Ishikawa (cell line): Measurements from ENCODE around the gene DGKG.

Source experiments
- EP300 ChIP-seq: IDR thresholded peaks from 2 replicates; pipeline ENCODE4 v1.6.1; 2012; ENCODE audit warnings: borderline replicate concordance
- TAF1 ChIP-seq: IDR thresholded peaks from 2 replicates; pipeline ENCODE4 v1.6.1; 2012; ENCODE audit warnings: low read depth, mild to moderate bottlenecking
- YY1 ChIP-seq: IDR thresholded peaks from 2 replicates; pipeline ENCODE4 v1.6.1; 2012; ENCODE audit warnings: low read depth
- TF ChIP-seq, protein P1 (sequence below): IDR thresholded peaks from 2 replicates; pipeline ENCODE4 v1.6.1; 2012; ENCODE audit warnings: low read depth, mild to moderate bottlenecking
- TF ChIP-seq, protein P2 (sequence below): IDR thresholded peaks from 2 replicates; pipeline ENCODE4 v1.6.1; 2012

DNA sequence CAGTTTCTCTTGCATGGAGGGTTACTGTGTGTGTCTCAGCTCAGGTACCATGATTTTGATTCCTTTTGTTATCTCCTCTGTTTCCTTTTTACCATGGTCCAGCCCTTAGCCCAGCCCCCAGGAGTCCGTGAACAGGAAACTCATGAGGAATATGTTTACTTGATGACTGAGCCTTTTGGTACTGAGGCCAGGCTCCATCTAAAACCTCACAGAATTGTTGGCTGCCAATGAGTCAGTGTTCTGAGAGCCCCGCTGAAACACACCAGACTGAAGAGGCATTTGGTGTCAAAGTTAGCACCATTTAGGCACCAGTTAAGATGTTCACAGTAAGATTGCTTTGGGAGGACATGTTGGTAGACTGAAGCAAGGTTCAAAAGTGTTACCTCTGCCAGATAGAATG is 80.9 kb downstream of the DGKG start:
- TF ChIP-seq, protein P1, sequence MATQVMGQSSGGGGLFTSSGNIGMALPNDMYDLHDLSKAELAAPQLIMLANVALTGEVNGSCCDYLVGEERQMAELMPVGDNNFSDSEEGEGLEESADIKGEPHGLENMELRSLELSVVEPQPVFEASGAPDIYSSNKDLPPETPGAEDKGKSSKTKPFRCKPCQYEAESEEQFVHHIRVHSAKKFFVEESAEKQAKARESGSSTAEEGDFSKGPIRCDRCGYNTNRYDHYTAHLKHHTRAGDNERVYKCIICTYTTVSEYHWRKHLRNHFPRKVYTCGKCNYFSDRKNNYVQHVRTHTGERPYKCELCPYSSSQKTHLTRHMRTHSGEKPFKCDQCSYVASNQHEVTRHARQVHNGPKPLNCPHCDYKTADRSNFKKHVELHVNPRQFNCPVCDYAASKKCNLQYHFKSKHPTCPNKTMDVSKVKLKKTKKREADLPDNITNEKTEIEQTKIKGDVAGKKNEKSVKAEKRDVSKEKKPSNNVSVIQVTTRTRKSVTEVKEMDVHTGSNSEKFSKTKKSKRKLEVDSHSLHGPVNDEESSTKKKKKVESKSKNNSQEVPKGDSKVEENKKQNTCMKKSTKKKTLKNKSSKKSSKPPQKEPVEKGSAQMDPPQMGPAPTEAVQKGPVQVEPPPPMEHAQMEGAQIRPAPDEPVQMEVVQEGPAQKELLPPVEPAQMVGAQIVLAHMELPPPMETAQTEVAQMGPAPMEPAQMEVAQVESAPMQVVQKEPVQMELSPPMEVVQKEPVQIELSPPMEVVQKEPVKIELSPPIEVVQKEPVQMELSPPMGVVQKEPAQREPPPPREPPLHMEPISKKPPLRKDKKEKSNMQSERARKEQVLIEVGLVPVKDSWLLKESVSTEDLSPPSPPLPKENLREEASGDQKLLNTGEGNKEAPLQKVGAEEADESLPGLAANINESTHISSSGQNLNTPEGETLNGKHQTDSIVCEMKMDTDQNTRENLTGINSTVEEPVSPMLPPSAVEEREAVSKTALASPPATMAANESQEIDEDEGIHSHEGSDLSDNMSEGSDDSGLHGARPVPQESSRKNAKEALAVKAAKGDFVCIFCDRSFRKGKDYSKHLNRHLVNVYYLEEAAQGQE = no peak
- TF ChIP-seq TAF1 = no peak
- TF ChIP-seq EP300 = no peak
- no peak for TF ChIP-seq YY1
- TF ChIP-seq, protein P2, sequence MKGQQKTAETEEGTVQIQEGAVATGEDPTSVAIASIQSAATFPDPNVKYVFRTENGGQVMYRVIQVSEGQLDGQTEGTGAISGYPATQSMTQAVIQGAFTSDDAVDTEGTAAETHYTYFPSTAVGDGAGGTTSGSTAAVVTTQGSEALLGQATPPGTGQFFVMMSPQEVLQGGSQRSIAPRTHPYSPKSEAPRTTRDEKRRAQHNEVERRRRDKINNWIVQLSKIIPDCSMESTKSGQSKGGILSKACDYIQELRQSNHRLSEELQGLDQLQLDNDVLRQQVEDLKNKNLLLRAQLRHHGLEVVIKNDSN = no peak
